Breast epithelium (tissue), 4 donors: ENCODE results near the gene TNFRSF1A. TPM values are rescaled to one million over a fixed set of nuclear protein-coding genes. Genes with fewer than 3 reads are reported as not detected.

Source experiments
- DNase-seq, 2 donors: peaks; one replicate each; pipeline ENCODE4 v3.0.0-alpha.2; 2019; ENCODE audit warnings: low spot score in 2 of 2
- H3K27ac ChIP-seq, 2 donors: fragments of 200-600 bp; sonication (generic) in 1 of 2; one replicate each; pipeline ENCODE4 v1.5.1; 2016 to 2019; ENCODE audit warnings: mild to moderate bottlenecking in 1 of 2
- H3K27me3 ChIP-seq, 2 donors: fragments of 200-600 bp; sonication (generic) in 1 of 2; one replicate each; pipeline versions ENCODE4 v1.5.1 to v1.6.0; 2017 to 2019; ENCODE audit warnings: control low read depth in 1 of 2, mild to moderate bottlenecking in 1 of 2
- H3K36me3 ChIP-seq: fragments of 200-600 bp; one replicate; pipeline ENCODE4 v1.5.1; 2019
- H3K4me1 ChIP-seq, 2 donors: fragments of 200-600 bp; sonication (generic); one replicate each; pipeline ENCODE4 v1.5.1; 2016 to 2019; ENCODE audit warnings: control low read depth in 1 of 2
- H3K4me3 ChIP-seq, 3 donors: fragments of 200-600 bp; sonication (generic); 1 replicate in 2 of 3; 2 replicates in 1 of 3; pipeline ENCODE4 v1.5.1; 2016 to 2019; ENCODE audit warnings: mild to moderate bottlenecking in 3 of 3, moderate library complexity in 2 of 3
- H3K9me3 ChIP-seq, 2 donors: fragments of 200-600 bp; sonication (generic) in 1 of 2; one replicate each; pipeline ENCODE4 v1.5.1; 2016 to 2019; ENCODE audit warnings: control low read depth in 1 of 2
- CTCF ChIP-seq, 3 donors: fragments of 450-650 bp; IDR thresholded peaks; one replicate each; pipeline ENCODE4 v1.5.1; 2016 to 2017; ENCODE audit warnings: antibody characterized with exemption in 3 of 3, mild to moderate bottlenecking in 3 of 3, moderate library complexity in 3 of 3
- POLR2A ChIP-seq: fragments of 450-650 bp; IDR thresholded peaks from one replicate; pipeline ENCODE4 v1.6.1; 2016; ENCODE audit warnings: antibody characterized with exemption, mild to moderate bottlenecking, moderate library complexity
- POLR2AphosphoS5 ChIP-seq, 3 donors: sonication (generic); formaldehyde crosslinking; IDR thresholded peaks; one replicate each; pipeline ENCODE4 v1.6.1; 2017; ENCODE audit warnings: antibody characterized with exemption in 3 of 3
- intact Hi-C: fragments of 100-400 bp; cut with DNase I; formaldehyde crosslinking; loops from one replicate; pipeline ENCODE4 v1.15.1; 2023; ENCODE audit warnings: low total_unique reads
- total RNA-seq, 3 donors: library from RNA; depleted of rRNA; stranded (reverse); fragments of >200 nt; gene quantifications; one replicate each; pipeline ENCODE4 v1.1.0, GENCODE V29; 2016

Gene TNFRSF1A
- total RNA-seq, 3 donors from 2014 or later: 232 to 256 (median 238) TPM

GRCh38 chr12:6319446-6319845 is 22.4 kb downstream of the TNFRSF1A start:
- Histone ChIP-seq H3K9me3 (no peaks in the 10 kb centered on the region), H3K4me1 (peaks cover 13 to 15% of the 10 kb centered on the region in 2 donors), H3K27me3 (no peaks in the 10 kb centered on the region), H3K36me3 (no peaks in the 10 kb centered on the region), H3K27ac (no peak overlapping the region), H3K4me3 (no peak overlapping the region)
- TF ChIP-seq CTCF (IDR thresholded peaks at IDR 0.05): no peak
- no peak for TF ChIP-seq POLR2A
- intact Hi-C loops: no loop called here
- no peak for DNase-seq

GRCh38 chr12:6318440-6318879 is 23.4 kb downstream of the TNFRSF1A start:
- H3K4me1 ChIP-seq: peaks cover 7 to 9% of the 10 kb centered on the region in 2 donors
- intact Hi-C loops: no loop called here
- H3K27ac ChIP-seq: no peak overlapping the region
- no peak overlapping the region for H3K4me3 ChIP-seq
- no peak for DNase-seq
- TF ChIP-seq POLR2AphosphoS5 (IDR thresholded peaks at IDR 0.05) (no peak), CTCF (IDR thresholded peaks at IDR 0.05) (no peak), POLR2A (no peak)
- no peaks in the 10 kb centered on the region for H3K36me3 ChIP-seq
- no peaks in the 10 kb centered on the region for H3K27me3 ChIP-seq
- no peaks in the 10 kb centered on the region for H3K9me3 ChIP-seq

- Histone ChIP-seq H3K36me3 (no peaks in the 10 kb centered on the region), H3K4me1 (peaks cover 5 to 13% of the 10 kb centered on the region in 2 donors), H3K27me3 (no peaks in the 10 kb centered on the region), H3K27ac (no peak overlapping the region), H3K9me3 (no peaks in the 10 kb centered on the region), H3K4me3 (no peak overlapping the region)
- intact Hi-C loops: no loop called here
- DNase-seq: no peak
- TF ChIP-seq CTCF (IDR thresholded peaks at IDR 0.05) (no peak), POLR2A (no peak), POLR2AphosphoS5 (IDR thresholded peaks at IDR 0.05) (no peak)
Measured at GRCh38 chr12:6317693-6318439, 24.0 kb downstream of the TNFRSF1A start.

- Histone ChIP-seq H3K36me3 (no peaks in the 10 kb centered on the region), H3K9me3 (no peaks in the 10 kb centered on the region), H3K4me1 (peaks cover 6 to 13% of the 10 kb centered on the region in 2 donors), H3K4me3 (no peak overlapping the region), H3K27ac (no peak overlapping the region), H3K27me3 (no peaks in the 10 kb centered on the region)
- TF ChIP-seq POLR2A: no peak
- TF ChIP-seq POLR2AphosphoS5 (IDR thresholded peaks at IDR 0.05): no peak
- no peak for TF ChIP-seq CTCF (IDR thresholded peaks at IDR 0.05)
- intact Hi-C loops: no loop called here
- DNase-seq: no peak
Measured at GRCh38 chr12:6316921-6317692, 24.8 kb downstream of the TNFRSF1A start.
